Measurements from ENCODE around the gene APOBEC3B.

APOBEC3B gene

DNA sequence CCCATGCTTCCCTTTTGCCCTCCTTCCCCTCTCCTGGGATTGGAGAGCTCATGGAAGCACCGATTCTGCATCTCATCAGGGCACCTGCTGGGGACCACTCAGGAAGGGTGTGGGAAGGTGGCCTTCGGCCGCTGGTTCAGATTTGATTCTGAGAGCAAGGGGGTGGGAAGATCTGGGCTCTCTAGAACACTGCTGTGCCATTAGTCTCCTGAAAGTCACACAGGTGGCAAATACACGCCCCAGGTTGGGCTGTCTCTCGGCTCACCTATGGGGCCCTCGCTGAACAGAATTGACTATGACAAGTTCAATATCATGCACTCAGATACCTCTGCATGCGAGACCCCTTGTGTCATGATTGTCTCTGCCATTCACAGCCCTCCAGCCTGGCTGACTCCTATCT lies 37.5 kb upstream of the APOBEC3B start:
- TF ChIP-seq TCF12 (IDR thresholded peaks at IDR 0.05; ENCODE audit: low read depth) (no peak), REST (IDR thresholded peaks at IDR 0.05; ENCODE audit: low read depth) (no peak), TAF1 (IDR thresholded peaks at IDR 0.05; ENCODE audit: low read depth) (no peak), CEBPB (IDR thresholded peaks at IDR 0.05) (no peak), NFIC (IDR thresholded peaks at IDR 0.05) (no peak), YY1 (IDR thresholded peaks at IDR 0.05; ENCODE audit: low read depth) (no peak)
- TF ChIP-seq, protein P1, sequence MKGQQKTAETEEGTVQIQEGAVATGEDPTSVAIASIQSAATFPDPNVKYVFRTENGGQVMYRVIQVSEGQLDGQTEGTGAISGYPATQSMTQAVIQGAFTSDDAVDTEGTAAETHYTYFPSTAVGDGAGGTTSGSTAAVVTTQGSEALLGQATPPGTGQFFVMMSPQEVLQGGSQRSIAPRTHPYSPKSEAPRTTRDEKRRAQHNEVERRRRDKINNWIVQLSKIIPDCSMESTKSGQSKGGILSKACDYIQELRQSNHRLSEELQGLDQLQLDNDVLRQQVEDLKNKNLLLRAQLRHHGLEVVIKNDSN (IDR thresholded peaks at IDR 0.05): no peak

DNA sequence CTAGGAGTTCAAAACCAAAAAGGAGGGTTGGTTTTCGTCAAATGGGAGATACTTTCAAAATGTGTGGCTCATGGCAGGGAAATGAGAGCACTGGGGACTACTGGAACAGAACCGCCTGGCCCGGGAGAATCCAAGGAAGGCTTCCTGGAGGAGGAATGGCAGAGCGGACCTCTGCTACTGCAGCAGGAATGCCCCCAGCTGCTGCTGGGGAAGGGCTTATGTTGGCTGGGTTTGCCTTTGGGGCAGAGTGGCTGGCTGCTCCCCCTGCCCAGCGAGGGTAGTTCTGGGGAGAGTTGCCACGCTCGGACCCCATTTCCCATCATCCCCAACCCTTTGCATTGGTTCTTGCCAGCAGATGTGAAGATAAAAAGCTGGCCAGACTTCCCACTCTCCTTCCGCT lies 35.4 kb upstream of the APOBEC3B start:
- TF ChIP-seq YY1 (IDR thresholded peaks at IDR 0.05; ENCODE audit: low read depth) (no peak), TAF1 (IDR thresholded peaks at IDR 0.05; ENCODE audit: low read depth) (no peak), NFIC (IDR thresholded peaks at IDR 0.05) (no peak), MAX (IDR thresholded peaks at IDR 0.05) (no peak), EP300 (IDR thresholded peaks at IDR 0.05; ENCODE audit: borderline replicate concordance) (no peak), ZBTB7A (IDR thresholded peaks at IDR 0.05; ENCODE audit: low read depth) (no peak), TEAD4 (IDR thresholded peaks at IDR 0.05) (no peak), CREB1 (IDR thresholded peaks at IDR 0.05; ENCODE audit: low read depth) (no peak), RAD21 (IDR thresholded peaks at IDR 0.05; ENCODE audit: low read depth) (no peak), CEBPB (IDR thresholded peaks at IDR 0.05) (no peak), REST (IDR thresholded peaks at IDR 0.05; ENCODE audit: low read depth) (no peak), FOXM1 (IDR thresholded peaks at IDR 0.05; ENCODE audit: borderline replicate concordance, low read depth) (no peak), TCF12 (IDR thresholded peaks at IDR 0.05; ENCODE audit: low read depth) (no peak), EGR1 (IDR thresholded peaks at IDR 0.05) (no peak)
- TF ChIP-seq, protein P1 (IDR thresholded peaks at IDR 0.05): no peak

DNA sequence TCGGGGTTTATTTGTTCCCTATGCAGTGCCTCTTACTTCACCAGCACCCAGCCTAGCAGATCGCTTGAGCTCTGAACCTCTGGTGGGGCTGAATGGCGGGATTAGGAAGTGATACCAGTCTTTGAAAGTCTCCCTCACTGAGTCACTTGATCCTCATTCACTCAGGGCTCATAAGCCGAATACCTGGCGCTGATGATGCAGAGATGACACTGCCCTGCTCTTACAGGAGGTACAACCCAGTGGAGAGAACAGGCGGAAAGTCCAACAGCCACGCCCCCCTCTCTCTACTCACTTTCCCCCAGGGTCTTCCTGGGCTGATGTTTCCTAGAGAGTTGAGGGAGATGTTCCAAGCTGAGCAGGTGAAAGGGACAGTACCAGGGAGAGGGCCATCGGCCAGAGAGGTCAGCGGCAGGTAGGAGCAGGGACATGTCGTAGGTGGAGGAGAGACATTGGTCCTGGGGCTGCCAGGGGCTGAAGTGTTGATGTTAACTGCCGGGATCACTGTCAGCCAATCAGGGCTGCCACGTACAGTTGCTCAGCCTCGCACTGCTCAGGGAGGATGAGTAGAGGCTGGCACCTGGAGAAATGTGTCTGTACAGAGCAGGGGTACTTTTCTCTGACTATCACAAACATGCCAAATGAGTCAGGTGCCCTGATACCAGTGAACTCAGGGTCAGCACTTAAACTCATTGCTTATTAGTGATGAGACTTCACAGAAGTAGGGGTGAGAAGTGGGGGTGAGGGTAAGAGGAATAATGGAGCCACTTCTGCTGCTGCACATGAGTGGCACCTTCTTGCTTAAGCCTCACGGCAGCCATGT lies 34.6 kb upstream of the APOBEC3B start:
- TF ChIP-seq MAX (IDR thresholded peaks at IDR 0.05) (no peak), REST (IDR thresholded peaks at IDR 0.05; ENCODE audit: low read depth) (no peak), CEBPB (IDR thresholded peaks at IDR 0.05) (no peak), TCF12 (IDR thresholded peaks at IDR 0.05; ENCODE audit: low read depth) (no peak), NFIC (IDR thresholded peaks at IDR 0.05) (no peak), ZBTB7A (IDR thresholded peaks at IDR 0.05; ENCODE audit: low read depth) (no peak), EGR1 (IDR thresholded peaks at IDR 0.05) (no peak)

- no peak for TF ChIP-seq CEBPB (IDR thresholded peaks at IDR 0.05)
- TF ChIP-seq EP300 (IDR thresholded peaks at IDR 0.05; ENCODE audit: borderline replicate concordance): no peak
- TF ChIP-seq TEAD4 (IDR thresholded peaks at IDR 0.05): no peak
- TF ChIP-seq EGR1 (IDR thresholded peaks at IDR 0.05): no peak
- TF ChIP-seq NFIC (IDR thresholded peaks at IDR 0.05): no peak
- TF ChIP-seq MAX (IDR thresholded peaks at IDR 0.05): no peak
- no peak for TF ChIP-seq YY1 (IDR thresholded peaks at IDR 0.05; ENCODE audit: low read depth)
- no peak for TF ChIP-seq TAF1 (IDR thresholded peaks at IDR 0.05; ENCODE audit: low read depth)
- TF ChIP-seq REST (IDR thresholded peaks at IDR 0.05; ENCODE audit: low read depth): no peak
- no peak for TF ChIP-seq TCF12 (IDR thresholded peaks at IDR 0.05; ENCODE audit: low read depth)
- TF ChIP-seq FOXM1 (IDR thresholded peaks at IDR 0.05; ENCODE audit: borderline replicate concordance, low read depth): no peak
- no peak for TF ChIP-seq CREB1 (IDR thresholded peaks at IDR 0.05; ENCODE audit: low read depth)
- no peak for TF ChIP-seq ZBTB7A (IDR thresholded peaks at IDR 0.05; ENCODE audit: low read depth)
These were observed 33.8 kb upstream of the APOBEC3B start for GRCh38 chr22:38948181-38948940.

Measured in Ishikawa (cell line).